A549 (cell line): ENCODE data around the gene GALNT18. TPM values are rescaled to one million over a fixed set of nuclear protein-coding genes. Genes with fewer than 3 reads are reported as not detected.

Experiments
- ATAC-seq, 2 experiments: fragments of 200-7000 bp in 1 of 2; fragments of >200 bp in 1 of 2; cut with Nextera tagmentation in 1 of 2; cut with Tn5 transposase in 1 of 2; 3 replicates each; pipeline versions ENCODE4 v1.8.0 to v1.9.1; 2018 to 2020; ENCODE audit warnings: mild to moderate bottlenecking in 1 of 2, moderate library complexity in 1 of 2
- CTCF ChIA-PET: fragments of 300-600 bp; sonication (Branson Sonifier 250); formaldehyde crosslinking; extraction: SDS; loops from one replicate; lab custom pipeline; 2021; ENCODE audit warnings: antibody characterized with exemption, inconsistent platforms; lab: Yijun Ruan, JAX
- POLR2A ChIA-PET: fragments of 350-600 bp; formaldehyde crosslinking; extraction: SDS; loops from one replicate; lab custom pipeline; 2021; ENCODE audit warnings: antibody characterized with exemption, inconsistent platforms; lab: Yijun Ruan, JAX
- DNase-seq, 2 experiments: peaks; one replicate each; pipeline versions ENCODE4 v3.0.0 to v3.0.0-alpha.2; 2011 to 2016; ENCODE audit warnings: low read depth in 1 of 2, low spot score in 1 of 2
- FAIRE-seq: peaks from 2 replicates; lab custom pipeline; 2011; peaks lifted over from hg19 to GRCh38; lab: Jason Lieb, UNC
- H3K27ac ChIP-seq, 2 experiments: fragments of >200 bp; sonication (Bioruptor Twin); formaldehyde crosslinking; 3 replicates each; pipeline ENCODE4 v1.5.1; 2016 to 2017
- H3K4me1 ChIP-seq: fragments of >200 bp; sonication (Bioruptor Twin); formaldehyde crosslinking; 3 replicates; pipeline ENCODE4 v1.6.1; 2016
- H3K4me2 ChIP-seq: fragments of >200 bp; sonication (Bioruptor Twin); formaldehyde crosslinking; 3 replicates; pipeline ENCODE4 v1.6.1; 2016
- H3K4me3 ChIP-seq: fragments of >200 bp; sonication (Bioruptor Twin); formaldehyde crosslinking; 3 replicates; pipeline ENCODE4 v1.5.1; 2016
- H3K9me3 ChIP-seq: fragments of >200 bp; sonication (Bioruptor Twin); formaldehyde crosslinking; 3 replicates; pipeline ENCODE4 v1.6.1; 2016
- CBX8 ChIP-seq: fragments of 200-600 bp; sonication (generic); IDR thresholded peaks from 2 replicates; pipeline ENCODE4 v1.6.1; 2016
- CEBPB ChIP-seq, 2 experiments: fragments of >200 bp in 1 of 2; sonication (Bioruptor Twin) in 1 of 2; formaldehyde crosslinking in 1 of 2; IDR thresholded peaks; 2 replicates each; pipeline ENCODE4 v1.6.1; 2012 to 2016
- CHD2 ChIP-seq: fragments of 150-350 bp; IDR thresholded peaks from 2 replicates; pipeline ENCODE4 v1.6.1; 2014; ENCODE audit warnings: low read length; ENCODE audit not compliant: partially characterized antibody
- EHF ChIP-seq: fragments of 250-450 bp; sonication (Bioruptor Pico); IDR thresholded peaks from 2 replicates; pipeline ENCODE4 v1.5.0; 2020; ENCODE audit warnings: mild to moderate bottlenecking
- FOSL2 ChIP-seq, 2 experiments: fragments of 450-650 bp in 1 of 2; fragments of >200 bp in 1 of 2; sonication (Bioruptor Twin) in 1 of 2; formaldehyde crosslinking; IDR thresholded peaks; 2 replicates each; pipeline versions ENCODE4 v1.5.0 to v1.6.1; 2016 to 2020; ENCODE audit warnings: mild to moderate bottlenecking in 1 of 2, moderate library complexity in 1 of 2
- GATA3 ChIP-seq: IDR thresholded peaks from 2 replicates; pipeline ENCODE4 v1.6.1; 2012; ENCODE audit warnings: borderline replicate concordance
- HOXB13 ChIP-seq: fragments of 250-450 bp; sonication (Bioruptor Pico); IDR thresholded peaks from 2 replicates; pipeline ENCODE4 v1.5.0; 2020; ENCODE audit warnings: low read depth, mild to moderate bottlenecking, moderate library complexity
- JUN ChIP-seq, 2 experiments: fragments of >200 bp; sonication (Bioruptor Twin); formaldehyde crosslinking; IDR thresholded peaks; 2 replicates in 1 of 2; 3 replicates in 1 of 2; pipeline ENCODE4 v1.6.1; 2016 to 2017
- KDM1A ChIP-seq: fragments of 200-600 bp; sonication (generic); IDR thresholded peaks from 2 replicates; pipeline ENCODE4 v1.6.1; 2016; ENCODE audit warnings: low read depth, mild to moderate bottlenecking
- KDM5A ChIP-seq: fragments of 200-600 bp; sonication (generic); IDR thresholded peaks from 2 replicates; pipeline ENCODE4 v1.6.1; 2016; ENCODE audit warnings: antibody characterized with exemption, mild to moderate bottlenecking
- MAFK ChIP-seq: fragments of 450-650 bp; IDR thresholded peaks from 2 replicates; pipeline ENCODE4 v1.6.1; 2014; ENCODE audit not compliant: partially characterized antibody
- NFE2L2 ChIP-seq: fragments of 150-350 bp; conservative IDR thresholded peaks from 2 replicates; pipeline ENCODE4 v1.6.1; 2014; ENCODE audit warnings: low read length
- POLR2AphosphoS2 ChIP-seq: conservative IDR thresholded peaks from 2 replicates; pipeline ENCODE4 v1.6.1; 2012; ENCODE audit warnings: low read length, improper control_type of control experiment, inconsistent platforms
- ZSCAN20 ChIP-seq: fragments of 250-450 bp; sonication (Bioruptor Pico); IDR thresholded peaks from 2 replicates; pipeline ENCODE4 v1.8.0; 2022; ENCODE audit warnings: mild to moderate bottlenecking, moderate library complexity
- WGBS: methylation state at CpG from one replicate; pipeline ENCODE4 v1.1.6; 2017; ENCODE audit errors: missing lambda C conversion rate; 5-methylcytosine and 5-hydroxymethylcytosine counted together
- polyA plus RNA-seq, 4 experiments: library from polyadenylated mRNA; depleted of rRNA in 3 of 4; stranded (reverse); fragments of >200 nt; fragmentation: RNase III in 1 of 4; extraction: RNeasy Plus Mini Kit Qiagen cat#74134 plus additional on column Dnase treatment in 1 of 4; gene quantifications; 2 replicates in 3 of 4; 3 replicates in 1 of 4; pipeline ENCODE4 v1.2.3, GENCODE V29; 2011 to 2017
- TF ChIP-seq, protein P1 (sequence below): fragments of 150-350 bp; IDR thresholded peaks from 2 replicates; pipeline ENCODE4 v1.6.1; 2014; ENCODE audit warnings: low read depth, mild to moderate bottlenecking, low read length
- TF ChIP-seq, protein P2 (sequence below): fragments of >200 bp; sonication (Bioruptor Twin); formaldehyde crosslinking; IDR thresholded peaks from 3 replicates; pipeline ENCODE4 v1.5.1; 2016
- TF ChIP-seq, protein P3 (sequence below): fragments of 450-650 bp; IDR thresholded peaks from 2 replicates; pipeline ENCODE4 v1.6.1; 2014; ENCODE audit warnings: antibody characterized with exemption

Gene GALNT18
- polyA plus RNA-seq, 2 of the 4 experiments (the other 2 are of a cell fraction) = 6.7 to 16.1 TPM

DNA sequence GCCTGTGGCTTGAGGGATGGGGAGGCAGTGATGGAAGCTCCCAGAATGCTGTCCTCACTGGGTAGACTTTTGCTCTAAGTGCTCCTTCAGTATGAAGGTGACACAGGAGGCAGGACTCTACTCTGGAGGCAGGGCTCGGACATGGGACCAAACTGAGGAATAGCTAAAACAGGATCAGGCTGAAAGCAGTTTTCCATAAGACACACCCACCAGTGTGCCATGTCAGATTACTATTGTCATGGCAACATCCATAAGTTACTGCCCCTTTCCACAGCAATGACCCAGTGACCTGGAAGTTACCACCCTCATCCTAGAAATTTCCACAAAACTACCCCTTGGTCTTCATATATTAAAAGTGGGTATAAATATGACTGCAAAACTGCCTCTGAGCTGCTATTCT is 43.6 kb upstream of the GALNT18 start (continued):
- TF ChIP-seq, protein P1, sequence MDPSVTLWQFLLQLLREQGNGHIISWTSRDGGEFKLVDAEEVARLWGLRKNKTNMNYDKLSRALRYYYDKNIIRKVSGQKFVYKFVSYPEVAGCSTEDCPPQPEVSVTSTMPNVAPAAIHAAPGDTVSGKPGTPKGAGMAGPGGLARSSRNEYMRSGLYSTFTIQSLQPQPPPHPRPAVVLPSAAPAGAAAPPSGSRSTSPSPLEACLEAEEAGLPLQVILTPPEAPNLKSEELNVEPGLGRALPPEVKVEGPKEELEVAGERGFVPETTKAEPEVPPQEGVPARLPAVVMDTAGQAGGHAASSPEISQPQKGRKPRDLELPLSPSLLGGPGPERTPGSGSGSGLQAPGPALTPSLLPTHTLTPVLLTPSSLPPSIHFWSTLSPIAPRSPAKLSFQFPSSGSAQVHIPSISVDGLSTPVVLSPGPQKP = no peak
- TF ChIP-seq NFE2L2 (no peak), JUN (IDR thresholded peaks at IDR 0.05) (no peak)

DNA sequence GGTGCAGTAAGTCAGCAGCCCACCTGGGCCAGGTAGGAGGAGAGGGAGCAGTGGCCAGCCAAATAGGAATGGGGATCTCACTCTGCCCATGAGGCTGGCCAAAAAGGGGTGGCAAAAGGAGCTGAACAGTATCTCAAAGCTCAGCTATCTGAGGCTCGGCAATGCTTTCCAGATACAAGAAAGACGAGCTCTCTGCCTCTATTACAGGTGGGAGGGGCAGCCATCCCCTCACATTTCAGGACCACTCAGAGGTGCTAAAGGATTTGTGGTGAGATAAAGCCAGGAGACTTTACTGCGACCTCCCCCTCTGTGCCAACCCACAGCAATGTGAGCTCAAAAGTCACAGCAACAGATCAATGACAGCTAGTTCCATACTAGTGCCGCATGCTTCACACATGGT is 42.1 kb upstream of the GALNT18 start:
- ChIA-PET CTCF (interaction anchor here (1.4 kb wide), 1 partner anchor 10 kb away, joined by 4 read pairs; no protein-coding TSS in a partner anchor), POLR2A (no interaction called here)
- Histone ChIP-seq H3K4me2 (no peak overlapping the region), H3K4me3 (no peak overlapping the region), H3K9me3 (peaks cover 12% of the 10 kb centered on the region), H3K4me1 (no peaks in the 10 kb centered on the region), H3K27ac (no peak overlapping the region)
- 15% methylated on average over 3 of the region's 4 CpGs for WGBS
- DNase-seq = no peak
- FAIRE-seq = no peak
- no peak for ATAC-seq
- TF ChIP-seq HOXB13 (no peak), CBX8 (no peak), EHF (CRISPR knock-in tag) (no peak), ZSCAN20 (no peak)

DNA sequence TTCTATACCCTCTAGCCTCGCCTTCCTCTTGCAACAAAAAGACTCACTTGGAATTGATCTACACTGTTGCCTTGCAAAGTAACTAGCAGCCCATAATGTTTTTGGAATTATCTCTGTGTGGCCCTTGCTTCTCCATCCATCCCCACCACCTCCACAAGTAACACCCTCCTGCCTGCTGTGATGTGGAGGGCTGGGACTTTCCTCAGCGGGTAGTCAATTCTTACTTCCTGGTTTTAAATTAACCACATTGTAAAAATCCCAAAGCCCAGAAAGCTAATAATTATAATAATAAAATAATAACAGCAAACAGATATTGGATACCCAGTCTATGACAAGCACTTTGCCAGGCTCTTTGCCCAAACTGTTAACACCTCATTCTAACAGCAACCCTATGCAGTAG is 40.8 kb upstream of the GALNT18 start:
- Histone ChIP-seq H3K4me1 (no peaks in the 10 kb centered on the region), H3K4me3 (no peak overlapping the region), H3K9me3 (peaks cover 10% of the 10 kb centered on the region), H3K27ac (no peak overlapping the region)
- POLR2A ChIA-PET = no interaction called here
- CTCF ChIA-PET = no interaction called here
- FAIRE-seq = no peak
- 48% methylated on average over 2 of the region's 2 CpGs for WGBS
- no peak for TF ChIP-seq KDM5A
- no peak for TF ChIP-seq CEBPB (IDR thresholded peaks at IDR 0.05)
- no peak for TF ChIP-seq CHD2
- TF ChIP-seq NFE2L2 = no peak
- TF ChIP-seq, all 56 proteins: peak for 0
- no peak overlapping the region for H3K4me2 ChIP-seq
- DNase-seq = no peak
- ATAC-seq = no peak

DNA sequence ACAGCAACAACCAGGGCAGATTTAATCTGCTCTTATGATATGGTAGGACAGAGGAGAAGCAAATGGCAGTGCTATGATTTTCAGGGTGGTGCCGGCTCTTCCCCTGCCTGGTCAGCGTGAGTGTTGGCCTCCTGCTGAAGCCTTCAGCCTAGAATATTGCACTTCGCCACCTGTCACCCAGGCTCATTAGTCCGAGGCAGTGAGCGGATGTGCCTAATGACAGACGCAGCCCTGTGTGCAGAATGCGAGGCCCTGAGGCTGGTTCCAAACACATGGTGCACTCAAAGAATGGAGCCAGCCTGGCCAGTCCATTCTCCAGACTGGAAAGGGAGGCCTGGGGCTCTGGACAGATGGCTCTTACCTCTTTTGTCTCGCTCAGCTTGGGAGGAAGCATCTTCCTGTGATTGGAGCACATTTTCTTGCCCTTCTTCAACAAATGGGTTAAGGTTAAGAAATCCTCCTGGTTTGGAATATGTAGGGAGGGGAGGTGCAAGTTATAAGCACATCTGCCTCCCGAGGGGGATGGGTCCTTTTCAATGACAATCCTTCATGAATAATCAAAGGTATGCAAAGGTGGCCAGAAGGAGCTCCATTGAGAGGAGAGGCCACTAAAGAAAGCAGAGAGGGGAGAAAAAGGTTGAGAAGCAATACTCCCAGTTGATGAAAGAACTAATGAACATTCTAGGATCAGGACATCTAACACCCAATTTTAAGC is 39.7 kb upstream of the GALNT18 start:
- ChIA-PET POLR2A (no interaction called here), CTCF (no interaction called here)
- ATAC-seq = no peak
- DNase-seq = no peak
- no peak overlapping the region for H3K4me2 ChIP-seq
- FAIRE-seq = no peak
- H3K4me3 ChIP-seq = no peak overlapping the region
- no peak overlapping the region for H3K27ac ChIP-seq
- WGBS = 57% methylated on average over 9 of the region's 9 CpGs
- H3K4me1 ChIP-seq = no peaks in the 10 kb centered on the region
- H3K9me3 ChIP-seq = no peaks in the 10 kb centered on the region
- TF ChIP-seq POLR2AphosphoS2 (no peak), CEBPB (IDR thresholded peaks at IDR 0.05) (no peak), HOXB13 (no peak), GATA3 (no peak), FOSL2 (IDR thresholded peaks at IDR 0.05) (no peak), FOSL2 (CRISPR knock-in tag; IDR thresholded peaks at IDR 0.05) (no peak), MAFK (no peak), KDM1A (no peak)
- TF ChIP-seq, protein P1 = no peak
- TF ChIP-seq, protein P2, sequence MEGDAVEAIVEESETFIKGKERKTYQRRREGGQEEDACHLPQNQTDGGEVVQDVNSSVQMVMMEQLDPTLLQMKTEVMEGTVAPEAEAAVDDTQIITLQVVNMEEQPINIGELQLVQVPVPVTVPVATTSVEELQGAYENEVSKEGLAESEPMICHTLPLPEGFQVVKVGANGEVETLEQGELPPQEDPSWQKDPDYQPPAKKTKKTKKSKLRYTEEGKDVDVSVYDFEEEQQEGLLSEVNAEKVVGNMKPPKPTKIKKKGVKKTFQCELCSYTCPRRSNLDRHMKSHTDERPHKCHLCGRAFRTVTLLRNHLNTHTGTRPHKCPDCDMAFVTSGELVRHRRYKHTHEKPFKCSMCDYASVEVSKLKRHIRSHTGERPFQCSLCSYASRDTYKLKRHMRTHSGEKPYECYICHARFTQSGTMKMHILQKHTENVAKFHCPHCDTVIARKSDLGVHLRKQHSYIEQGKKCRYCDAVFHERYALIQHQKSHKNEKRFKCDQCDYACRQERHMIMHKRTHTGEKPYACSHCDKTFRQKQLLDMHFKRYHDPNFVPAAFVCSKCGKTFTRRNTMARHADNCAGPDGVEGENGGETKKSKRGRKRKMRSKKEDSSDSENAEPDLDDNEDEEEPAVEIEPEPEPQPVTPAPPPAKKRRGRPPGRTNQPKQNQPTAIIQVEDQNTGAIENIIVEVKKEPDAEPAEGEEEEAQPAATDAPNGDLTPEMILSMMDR = no peak
- TF ChIP-seq, protein P3, sequence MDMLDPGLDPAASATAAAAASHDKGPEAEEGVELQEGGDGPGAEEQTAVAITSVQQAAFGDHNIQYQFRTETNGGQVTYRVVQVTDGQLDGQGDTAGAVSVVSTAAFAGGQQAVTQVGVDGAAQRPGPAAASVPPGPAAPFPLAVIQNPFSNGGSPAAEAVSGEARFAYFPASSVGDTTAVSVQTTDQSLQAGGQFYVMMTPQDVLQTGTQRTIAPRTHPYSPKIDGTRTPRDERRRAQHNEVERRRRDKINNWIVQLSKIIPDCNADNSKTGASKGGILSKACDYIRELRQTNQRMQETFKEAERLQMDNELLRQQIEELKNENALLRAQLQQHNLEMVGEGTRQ = no peak
